Skin epidermis (tissue), 12 donors: ENCODE data around the gene ZNF735.
"Not testable (repeated sequence)": the region's sequence is repeated elsewhere in the genome, so short reads cannot be mapped to it uniquely, and the experiment has no call there.

Source experiments
- H3K27ac ChIP-seq, 21 experiments: fragments of 200-600 bp; sonication (generic) in 11 of 21; one replicate each; pipeline ENCODE4 v1.5.0; 2020; ENCODE audit warnings: mild to moderate bottlenecking in 3 of 21, inconsistent platforms in 2 of 21, moderate library complexity in 2 of 21
- H3K4me3 ChIP-seq, 7 experiments: fragments of 200-600 bp; sonication (generic) in 2 of 7; one replicate each; pipeline ENCODE4 v1.5.0; 2020; ENCODE audit warnings: inconsistent platforms in 2 of 7, mild to moderate bottlenecking in 2 of 7, moderate library complexity in 1 of 7

The ZNF735 gene

GRCh38 chr7:64206903-64207302 is at the start of gene ZNF735:
TSS of gene ZNF735 (plus strand) at chr7:64207203. CDS start at chr7:64207203, 0 bp downstream.
- H3K27ac ChIP-seq: no peak within 1 kb of the TSS
- no peak within 1 kb of the TSS for H3K4me3 ChIP-seq

GRCh38 chr7:64170974-64171373 is 36.0 kb upstream of the ZNF735 start:
- not testable (repeated sequence) for H3K4me3 ChIP-seq, H3K27ac ChIP-seq

GRCh38 chr7:64174328-64174727 is 32.7 kb upstream of the ZNF735 start:
- H3K27ac ChIP-seq: no peak overlapping the region
- H3K4me3 ChIP-seq: no peak overlapping the region

GRCh38 chr7:64174941-64175340 is 32.1 kb upstream of the ZNF735 start:
- H3K27ac ChIP-seq: no peak overlapping the region
- H3K4me3 ChIP-seq: no peak overlapping the region

GRCh38 chr7:64180989-64181388 is 26.0 kb upstream of the ZNF735 start:
- no peak overlapping the region for H3K27ac ChIP-seq

GRCh38 chr7:64181586-64181985 is 25.4 kb upstream of the ZNF735 start:
- H3K27ac ChIP-seq: no peak overlapping the region
- H3K4me3 ChIP-seq: no peak overlapping the region

More at GRCh38 chr7:64180989-64181388, 26.0 kb upstream of the ZNF735 start:
- H3K4me3 ChIP-seq: no peak overlapping the region

- no peak overlapping the region for H3K27ac ChIP-seq
- no peak overlapping the region for H3K4me3 ChIP-seq
These were observed 24.8 kb upstream of the ZNF735 start for GRCh38 chr7:64182036-64182790.

GRCh38 chr7:64183126-64183742 is 23.8 kb upstream of the ZNF735 start:
- Histone ChIP-seq H3K27ac (no peak overlapping the region), H3K4me3 (no peak overlapping the region)

- Histone ChIP-seq H3K4me3 (no peak overlapping the region), H3K27ac (no peak overlapping the region)
These were observed 23.1 kb upstream of the ZNF735 start for GRCh38 chr7:64183827-64184372.

GRCh38 chr7:64184376-64184775 is 22.6 kb upstream of the ZNF735 start:
- Histone ChIP-seq H3K27ac (no peak overlapping the region), H3K4me3 (no peak overlapping the region)

GRCh38 chr7:64187408-64187807 is 19.6 kb upstream of the ZNF735 start:
- no peak overlapping the region for H3K27ac ChIP-seq
- H3K4me3 ChIP-seq: no peak overlapping the region

- Histone ChIP-seq H3K4me3 (no peak overlapping the region), H3K27ac (no peak overlapping the region)
These were observed 14.8 kb upstream of the ZNF735 start for GRCh38 chr7:64192148-64192704.

- Histone ChIP-seq H3K4me3 (no peak overlapping the region), H3K27ac (no peak overlapping the region)
These were observed 14.2 kb upstream of the ZNF735 start for GRCh38 chr7:64192775-64193174.

- not testable (repeated sequence) for H3K27ac ChIP-seq, H3K4me3 ChIP-seq
These were observed 12.8 kb downstream of the ZNF735 start for GRCh38 chr7:64219710-64220298.

- H3K27ac ChIP-seq: no peak overlapping the region
- no peak overlapping the region for H3K4me3 ChIP-seq
These were observed 16.4 kb downstream of the ZNF735 start for GRCh38 chr7:64223366-64223765.

- H3K27ac ChIP-seq, H3K4me3 ChIP-seq: not testable (repeated sequence)
These were observed 21.2 kb downstream of the ZNF735 start, which contains the start of gene ZNF679 for GRCh38 chr7:64228174-64228573. TSS of gene ZNF679 (plus strand) at chr7:64228474. CDS start at chr7:64249118, 20,644 bp downstream.

- Histone ChIP-seq H3K27ac (no peak overlapping the region), H3K4me3 (no peak overlapping the region)
These were observed 59.4 kb downstream of the ZNF735 start for GRCh38 chr7:64266341-64266919.
